Peyer's patch (tissue), 4 donors: ENCODE results near the gene LMO4. TPM values are rescaled to one million over a fixed set of nuclear protein-coding genes. Genes with fewer than 3 reads are reported as not detected.

ENCODE experiments used
- DNase-seq, 3 donors: peaks; one replicate each; pipeline ENCODE4 v3.0.0-alpha.2; 2017 to 2019
- H3K27ac ChIP-seq, 4 donors: fragments of 200-600 bp; sonication (generic); one replicate each; pipeline ENCODE4 v1.5.1; 2016 to 2019
- H3K27me3 ChIP-seq, 2 donors: fragments of 200-600 bp; sonication (generic); one replicate each; pipeline ENCODE4 v1.5.1; 2019
- H3K36me3 ChIP-seq, 3 donors: fragments of 200-600 bp; sonication (generic); one replicate each; pipeline ENCODE4 v1.5.1; 2016 to 2019
- H3K4me1 ChIP-seq, 4 donors: fragments of 200-600 bp; sonication (generic); one replicate each; pipeline ENCODE4 v1.5.1; 2016 to 2019
- H3K4me3 ChIP-seq, 4 donors: fragments of 200-600 bp; sonication (generic); 1 replicate in 3 of 4; 2 replicates in 1 of 4; pipeline ENCODE4 v1.5.1; 2016 to 2019; ENCODE audit warnings: mild to moderate bottlenecking in 1 of 4
- H3K9me3 ChIP-seq, 4 donors: fragments of 200-600 bp; sonication (generic); one replicate each; pipeline ENCODE4 v1.5.1; 2016 to 2019; ENCODE audit warnings: mild to moderate bottlenecking in 1 of 4
- POLR2A ChIP-seq, 2 donors: fragments of 450-650 bp; IDR thresholded peaks; one replicate each; pipeline ENCODE4 v1.5.1; 2017; ENCODE audit warnings: antibody characterized with exemption in 2 of 2, mild to moderate bottlenecking in 2 of 2, moderate library complexity in 2 of 2
- total RNA-seq, 4 donors: library from RNA; depleted of rRNA; stranded (reverse); fragments of >200 nt; gene quantifications; one replicate each; pipeline ENCODE4 v1.1.0, GENCODE V29; 2016
- TF ChIP-seq, protein P1 (sequence below), 6 experiments: fragments of 450-650 bp in 4 of 6; fragments of 200-600 bp in 2 of 6; sonication (generic) in 1 of 6; IDR thresholded peaks; one replicate each; pipeline ENCODE4 v1.5.1; 2017 to 2019; ENCODE audit warnings: antibody characterized with exemption in 6 of 6, mild to moderate bottlenecking in 3 of 6, moderate library complexity in 1 of 6

The LMO4 gene
- total RNA-seq, 4 donors from 2014 or later, result 39.1 to 59.9 (median 52.6) TPM

DNA sequence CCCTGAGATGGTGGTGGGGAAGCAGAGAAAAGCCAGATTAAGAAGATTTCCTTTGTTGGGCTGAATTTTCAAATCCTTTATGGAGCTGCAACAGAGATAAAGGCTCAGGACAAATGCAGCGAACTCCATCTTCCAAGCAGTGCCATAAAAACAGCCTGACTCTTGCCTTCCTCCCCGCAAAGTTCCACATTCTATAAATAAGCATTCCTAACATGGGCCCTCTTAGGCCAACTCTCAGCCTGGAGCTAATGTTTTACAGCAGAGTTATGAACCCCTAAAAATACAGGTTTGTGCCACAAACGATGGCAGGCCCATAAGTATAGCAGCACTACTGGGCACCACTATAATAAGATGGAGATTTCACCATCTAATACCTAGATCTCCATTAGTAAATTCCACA lies 27.2 kb downstream of the LMO4 start:
- Histone ChIP-seq H3K27me3 (no peaks in the 10 kb centered on the region), H3K9me3 (no peaks in the 10 kb centered on the region), H3K4me1 (no peaks in the 10 kb centered on the region), H3K27ac (no peak overlapping the region), H3K36me3 (no peaks in the 10 kb centered on the region), H3K4me3 (no peak overlapping the region)
- no peak for DNase-seq
- no peak for TF ChIP-seq POLR2A (IDR thresholded peaks at IDR 0.05)

DNA sequence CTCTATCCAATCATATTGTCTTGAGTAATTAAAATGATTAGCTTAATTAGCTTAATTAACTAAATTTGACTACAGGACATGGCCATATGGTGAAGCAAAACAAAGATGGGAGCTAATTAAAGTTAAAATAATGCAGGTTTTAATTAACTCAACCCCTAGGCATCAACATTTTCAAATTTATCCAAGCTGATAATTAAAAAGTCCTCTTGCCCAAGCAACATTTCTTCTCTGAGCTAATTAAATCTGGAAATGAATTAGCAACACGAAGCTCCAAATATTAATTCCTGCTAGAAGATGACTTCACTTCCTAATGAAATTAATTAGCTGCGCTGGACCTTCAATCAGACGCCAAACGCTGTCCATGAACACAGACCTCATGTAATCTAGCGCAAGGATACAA lies 27.9 kb downstream of the LMO4 start:
- H3K27me3 ChIP-seq, result no peaks in the 10 kb centered on the region

DNA sequence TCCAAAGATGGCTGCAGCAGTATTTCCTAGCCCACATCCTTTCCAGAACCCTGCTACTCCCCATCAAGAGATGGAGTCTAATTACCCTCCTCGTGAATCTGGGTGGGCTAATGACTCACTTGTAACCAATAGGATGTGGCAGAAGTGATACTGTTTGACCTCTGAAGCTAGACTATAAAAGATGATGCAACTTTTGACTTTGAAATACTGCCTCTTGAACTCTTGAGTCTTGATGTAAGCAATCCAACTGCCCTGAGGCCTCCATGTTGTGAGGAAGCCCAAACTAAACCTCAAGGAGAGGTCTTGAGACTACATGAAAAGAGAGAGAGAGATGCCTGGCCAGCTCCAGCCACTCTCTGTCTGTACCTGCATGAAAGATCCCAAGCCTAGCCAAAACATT lies 29.5 kb downstream of the LMO4 start:
- DNase-seq, result no peak
- Histone ChIP-seq H3K4me3 (no peak overlapping the region), H3K27me3 (no peaks in the 10 kb centered on the region), H3K36me3 (no peaks in the 10 kb centered on the region), H3K9me3 (no peaks in the 10 kb centered on the region), H3K27ac (no peak overlapping the region), H3K4me1 (no peaks in the 10 kb centered on the region)
- TF ChIP-seq, protein P1, sequence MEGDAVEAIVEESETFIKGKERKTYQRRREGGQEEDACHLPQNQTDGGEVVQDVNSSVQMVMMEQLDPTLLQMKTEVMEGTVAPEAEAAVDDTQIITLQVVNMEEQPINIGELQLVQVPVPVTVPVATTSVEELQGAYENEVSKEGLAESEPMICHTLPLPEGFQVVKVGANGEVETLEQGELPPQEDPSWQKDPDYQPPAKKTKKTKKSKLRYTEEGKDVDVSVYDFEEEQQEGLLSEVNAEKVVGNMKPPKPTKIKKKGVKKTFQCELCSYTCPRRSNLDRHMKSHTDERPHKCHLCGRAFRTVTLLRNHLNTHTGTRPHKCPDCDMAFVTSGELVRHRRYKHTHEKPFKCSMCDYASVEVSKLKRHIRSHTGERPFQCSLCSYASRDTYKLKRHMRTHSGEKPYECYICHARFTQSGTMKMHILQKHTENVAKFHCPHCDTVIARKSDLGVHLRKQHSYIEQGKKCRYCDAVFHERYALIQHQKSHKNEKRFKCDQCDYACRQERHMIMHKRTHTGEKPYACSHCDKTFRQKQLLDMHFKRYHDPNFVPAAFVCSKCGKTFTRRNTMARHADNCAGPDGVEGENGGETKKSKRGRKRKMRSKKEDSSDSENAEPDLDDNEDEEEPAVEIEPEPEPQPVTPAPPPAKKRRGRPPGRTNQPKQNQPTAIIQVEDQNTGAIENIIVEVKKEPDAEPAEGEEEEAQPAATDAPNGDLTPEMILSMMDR (IDR thresholded peaks at IDR 0.05), result no peak
- no peak for TF ChIP-seq POLR2A (IDR thresholded peaks at IDR 0.05)

More for the DNA sequence above, 27.9 kb downstream of the LMO4 start:
- Histone ChIP-seq H3K36me3 (no peaks in the 10 kb centered on the region), H3K27ac (no peak overlapping the region), H3K9me3 (no peaks in the 10 kb centered on the region), H3K4me3 (no peak overlapping the region), H3K4me1 (no peaks in the 10 kb centered on the region)
- no peak for DNase-seq
- TF ChIP-seq POLR2A (IDR thresholded peaks at IDR 0.05), result no peak
- TF ChIP-seq, protein P1 (IDR thresholded peaks at IDR 0.05), result no peak

DNA sequence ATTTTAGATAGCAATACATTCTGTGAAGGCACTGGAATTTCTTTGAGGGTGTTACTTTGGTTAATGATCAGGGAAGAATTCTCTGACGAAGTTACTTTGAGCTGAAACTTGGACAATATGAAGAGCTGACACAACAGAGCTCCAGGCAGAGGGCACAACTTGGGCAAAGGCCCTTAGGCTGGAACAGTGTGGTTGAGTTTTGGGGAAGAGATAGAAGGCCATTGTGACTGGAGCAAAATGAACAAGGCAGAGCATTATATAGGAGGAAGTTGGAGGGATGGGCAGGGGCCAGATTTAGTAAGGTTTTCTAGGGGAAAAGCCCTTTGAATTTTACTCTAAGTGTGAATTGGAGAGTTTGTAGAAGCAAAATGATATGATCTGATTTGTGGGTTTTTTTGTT lies 30.9 kb downstream of the LMO4 start:
- no peak for DNase-seq
- no peaks in the 10 kb centered on the region for H3K27me3 ChIP-seq
- no peaks in the 10 kb centered on the region for H3K9me3 ChIP-seq
- no peak overlapping the region for H3K4me3 ChIP-seq
- H3K36me3 ChIP-seq, result no peaks in the 10 kb centered on the region
- no peaks in the 10 kb centered on the region for H3K4me1 ChIP-seq
- H3K27ac ChIP-seq, result no peak overlapping the region
- TF ChIP-seq, protein P1 (IDR thresholded peaks at IDR 0.05), result no peak
- TF ChIP-seq POLR2A (IDR thresholded peaks at IDR 0.05), result no peak

- H3K4me3 ChIP-seq, result no peak overlapping the region
- DNase-seq, result no peak
- H3K9me3 ChIP-seq, result no peaks in the 10 kb centered on the region
- H3K27me3 ChIP-seq, result no peaks in the 10 kb centered on the region
- no peaks in the 10 kb centered on the region for H3K36me3 ChIP-seq
- TF ChIP-seq, protein P1 (IDR thresholded peaks at IDR 0.05), result no peak
- TF ChIP-seq POLR2A (IDR thresholded peaks at IDR 0.05), result no peak
- no peak overlapping the region for H3K27ac ChIP-seq
- no peaks in the 10 kb centered on the region for H3K4me1 ChIP-seq
Observed at GRCh38 chr1:87362063-87362833, 33.6 kb downstream of the LMO4 start.

DNA sequence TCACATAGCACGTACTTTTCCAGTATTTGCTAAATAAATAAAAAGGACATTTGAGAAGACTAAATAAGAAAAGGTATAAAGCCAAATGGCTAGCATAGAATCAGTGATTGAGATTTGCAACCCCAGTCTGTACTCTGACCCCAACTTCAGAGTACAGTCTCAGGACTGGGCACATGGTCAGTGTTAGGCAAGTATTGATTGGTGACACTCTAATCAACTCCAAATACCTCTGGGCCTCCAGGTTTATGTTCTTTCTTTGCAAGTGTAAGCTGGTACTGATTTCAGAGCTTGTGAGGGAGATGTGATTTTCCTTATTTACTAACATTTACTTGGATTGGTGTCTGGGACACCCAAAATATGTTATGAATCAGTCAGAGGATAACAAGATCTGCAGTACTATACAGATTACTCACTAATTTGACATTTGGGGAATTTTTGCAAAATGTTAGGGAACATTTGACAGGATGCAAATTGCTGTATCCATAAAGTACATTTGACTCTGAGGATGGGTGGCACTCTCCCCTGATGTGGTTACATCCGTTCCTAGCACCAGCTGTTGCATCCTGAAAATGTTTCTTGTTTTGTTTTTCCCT lies 34.2 kb downstream of the LMO4 start:
- Histone ChIP-seq H3K9me3 (no peaks in the 10 kb centered on the region), H3K27me3 (no peaks in the 10 kb centered on the region), H3K36me3 (no peaks in the 10 kb centered on the region), H3K27ac (no peak overlapping the region), H3K4me1 (no peaks in the 10 kb centered on the region), H3K4me3 (no peak overlapping the region)
- no peak for DNase-seq
- TF ChIP-seq, protein P1 (IDR thresholded peaks at IDR 0.05), result no peak
- no peak for TF ChIP-seq POLR2A (IDR thresholded peaks at IDR 0.05)
